GM18517 (cell line): Measurements from ENCODE around the gene MFAP3.

ENCODE experiments used
- ATAC-seq: cut with Tn5 transposase; IDR thresholded peaks from one replicate; pipeline ENCODE4 v1.9.1; 2021; ENCODE audit warnings: mild to moderate bottlenecking, moderate library complexity; ENCODE audit not compliant: unreplicated experiment

MFAP3 gene

GRCh38 chr5:154090656-154091055 is 51.9 kb downstream of the MFAP3 start:
- ATAC-seq: no peak

- ATAC-seq: no peak
Measured at GRCh38 chr5:154092356-154093141, 53.8 kb downstream of the MFAP3 start.

- no peak for ATAC-seq
Measured at GRCh38 chr5:154093142-154093532, 54.4 kb downstream of the MFAP3 start.

GRCh38 chr5:154095904-154096303 is 57.1 kb downstream of the MFAP3 start:
- no peak for ATAC-seq

- no peak for ATAC-seq
Measured at GRCh38 chr5:154097031-154097430, 58.3 kb downstream of the MFAP3 start.

- ATAC-seq: no peak
Measured at GRCh38 chr5:154098465-154098864, 59.7 kb downstream of the MFAP3 start.

GRCh38 chr5:154101184-154101583 is 62.4 kb downstream of the MFAP3 start:
- ATAC-seq: no peak

GRCh38 chr5:154103233-154103632 is 64.5 kb downstream of the MFAP3 start:
- ATAC-seq: no peak
